IPS DF 19.7 (cell line): Measurements from ENCODE around the gene ADAP2.
"Not testable (repeated sequence)": the region's sequence is repeated elsewhere in the genome, so short reads cannot be mapped to it uniquely, and the experiment has no call there.

Source experiments
- DNase-seq: peaks from one replicate; pipeline ENCODE4 v3.0.0-alpha.2; 2013; ENCODE audit warnings: low read depth, low spot score

ADAP2 gene, protein sequence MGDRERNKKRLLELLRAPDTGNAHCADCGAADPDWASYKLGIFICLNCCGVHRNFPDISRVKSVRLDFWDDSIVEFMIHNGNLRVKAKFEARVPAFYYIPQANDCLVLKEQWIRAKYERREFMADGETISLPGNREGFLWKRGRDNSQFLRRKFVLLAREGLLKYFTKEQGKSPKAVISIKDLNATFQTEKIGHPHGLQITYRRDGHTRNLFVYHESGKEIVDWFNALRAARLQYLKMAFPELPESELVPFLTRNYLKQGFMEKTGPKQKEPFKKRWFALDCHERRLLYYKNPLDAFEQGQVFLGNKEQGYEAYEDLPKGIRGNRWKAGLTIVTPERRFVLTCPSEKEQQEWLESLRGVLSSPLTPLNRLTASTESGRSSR

GRCh38 chr17:30921544-30922196 lies at the start of gene ADAP2:
Gene ADAP2, plus strand, starts transcription at chr17:30921945. Its CDS starts 70 bp downstream, at chr17:30922015.
- no peak for DNase-seq

- no peak for DNase-seq
Measured at GRCh38 chr17:30886187-30886586, 35.6 kb upstream of the ADAP2 start.

GRCh38 chr17:30894236-30894635 lies 27.5 kb upstream of the ADAP2 start:
- no peak for DNase-seq

- no peak for DNase-seq
Measured at GRCh38 chr17:30897311-30897710, 24.4 kb upstream of the ADAP2 start.

- DNase-seq = no peak
Measured at GRCh38 chr17:30905742-30906100, 16.0 kb upstream of the ADAP2 start.

GRCh38 chr17:30906101-30906911 lies 15.4 kb upstream of the ADAP2 start, which contains the start of gene TEFM:
Gene TEFM, minus strand, starts transcription at chr17:30906238. Its CDS starts 40 bp downstream, at chr17:30906198.
- DNase-seq = peak; percentile 75

- DNase-seq = no peak
Measured at GRCh38 chr17:30908717-30909420, 12.9 kb upstream of the ADAP2 start.

GRCh38 chr17:30910151-30910550 lies 11.6 kb upstream of the ADAP2 start:
- DNase-seq = not testable (repeated sequence)

GRCh38 chr17:30913955-30914354 lies 7.8 kb upstream of the ADAP2 start:
- no peak for DNase-seq

DNA sequence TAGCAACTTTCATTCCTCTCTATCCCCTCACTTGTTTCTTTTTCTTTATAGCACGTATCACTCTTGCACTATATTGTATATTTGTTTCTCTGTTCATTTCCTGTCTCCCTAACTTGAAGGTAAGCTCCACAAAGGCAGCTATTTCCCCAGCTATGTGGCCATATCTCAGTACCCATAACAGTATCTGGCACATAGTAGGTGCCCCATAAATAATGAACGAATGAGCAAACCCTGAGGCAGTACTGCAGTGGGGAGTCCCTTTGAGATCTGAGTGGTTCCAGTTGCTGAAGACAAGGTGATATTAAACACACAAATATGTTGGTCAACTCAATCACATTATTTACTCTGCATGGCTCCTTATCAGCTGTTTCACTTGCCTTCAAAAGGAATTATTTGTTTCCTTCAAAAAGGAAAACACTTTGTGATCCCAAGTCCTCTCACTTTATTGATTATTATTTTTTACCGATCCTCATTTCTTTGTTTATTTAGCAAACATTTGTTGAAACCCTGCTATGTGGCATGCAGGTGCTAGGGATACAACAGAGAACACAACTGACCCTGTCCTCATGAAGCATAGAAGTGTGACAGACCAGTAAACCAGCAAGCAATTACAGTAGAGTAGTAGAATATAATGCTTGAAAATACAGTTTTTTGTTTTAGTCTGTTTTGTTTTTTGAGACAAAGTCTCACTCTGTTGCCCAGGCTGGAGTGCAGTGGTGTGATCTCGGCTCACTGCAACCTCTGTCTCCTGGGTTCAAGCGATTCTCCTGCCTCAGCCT lies 5.7 kb upstream of the ADAP2 start:
- DNase-seq = no peak

DNA sequence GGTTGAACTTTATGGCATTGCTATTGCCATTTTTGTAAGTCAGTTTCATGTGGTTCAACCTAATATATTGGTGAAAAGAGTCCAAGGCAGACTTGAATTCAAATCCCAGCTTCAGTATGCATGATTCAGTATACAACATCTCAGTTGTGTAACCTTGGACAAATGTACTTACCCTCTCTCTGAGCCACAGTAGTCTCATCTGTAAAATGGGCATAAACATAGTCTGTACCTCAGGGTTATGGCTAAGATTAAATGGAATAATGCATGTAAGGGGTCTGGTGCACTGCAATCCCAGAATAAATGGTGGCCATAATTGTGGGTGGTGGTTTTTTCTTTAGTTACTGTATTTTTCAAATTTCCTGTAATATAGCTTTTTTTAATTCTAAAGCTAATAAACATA lies 4.7 kb upstream of the ADAP2 start:
- no peak for DNase-seq

DNA sequence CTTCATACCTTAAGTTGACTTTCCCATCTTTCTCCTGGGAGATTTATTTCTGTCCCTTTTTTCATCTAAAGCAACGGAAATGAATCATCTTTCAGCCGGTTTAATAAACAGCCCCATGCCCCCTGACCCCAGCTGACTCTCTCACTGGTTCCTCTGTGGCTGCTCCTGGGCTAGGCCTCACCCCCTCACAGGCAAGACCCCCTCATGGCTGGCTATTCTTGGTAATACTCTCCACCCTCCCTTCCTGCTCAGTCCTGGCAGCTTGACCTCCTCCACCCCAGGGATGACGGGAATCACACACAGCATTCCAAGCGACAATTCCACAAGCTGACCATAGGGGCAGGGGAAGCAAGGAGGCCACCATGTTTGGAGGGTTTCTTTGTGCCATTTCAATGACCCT lies 1.5 kb upstream of the ADAP2 start:
- DNase-seq = no peak

- DNase-seq = no peak
Measured at GRCh38 chr17:30920683-30921543, 832 bp upstream of the ADAP2 start.

GRCh38 chr17:30922235-30923030 lies 688 bp downstream of the ADAP2 start:
- no peak for DNase-seq

DNA sequence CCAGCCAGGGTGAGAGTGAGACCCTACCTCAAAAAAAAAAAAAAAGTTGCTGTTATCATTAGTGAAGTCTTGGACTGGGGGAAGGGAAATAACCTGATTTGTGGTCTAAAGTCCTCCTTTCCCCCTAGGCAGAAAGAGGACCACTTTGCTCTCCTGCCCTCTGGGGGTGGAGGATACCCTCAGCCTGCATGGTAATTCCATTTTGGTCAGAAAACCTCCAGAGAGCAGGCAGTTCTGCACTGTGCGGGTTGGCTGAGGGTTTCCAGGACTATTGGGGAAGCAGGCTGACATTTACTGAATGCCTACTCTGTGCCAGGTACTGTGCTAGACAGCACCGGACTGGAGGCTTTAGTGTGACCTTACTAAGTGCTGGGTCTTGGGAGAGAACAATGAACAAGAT lies 2.6 kb downstream of the ADAP2 start:
- no peak for DNase-seq

GRCh38 chr17:30926516-30926915 lies 4.8 kb downstream of the ADAP2 start:
- no peak for DNase-seq

DNA sequence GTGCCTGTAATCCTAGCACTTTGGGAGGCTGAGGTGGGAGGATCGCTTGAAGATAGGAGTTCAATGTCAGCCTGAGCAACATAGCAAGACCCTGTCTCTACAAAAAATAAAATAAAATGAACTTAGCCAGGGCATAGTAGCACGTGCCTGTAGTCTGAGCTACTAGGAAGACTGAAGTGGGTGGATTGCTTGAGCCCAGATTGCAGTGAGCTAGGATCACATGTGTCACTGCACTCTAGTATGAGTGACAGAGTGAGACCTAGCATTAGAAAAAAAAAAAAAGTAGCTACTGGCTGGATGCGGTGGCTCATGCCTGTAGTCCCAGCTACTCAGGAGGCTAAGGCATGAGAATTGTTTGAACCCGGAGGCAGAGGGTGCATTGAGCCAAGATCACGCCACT lies 6.0 kb downstream of the ADAP2 start:
- DNase-seq = no peak

GRCh38 chr17:30928584-30928983 lies 6.8 kb downstream of the ADAP2 start:
- no peak for DNase-seq

DNA sequence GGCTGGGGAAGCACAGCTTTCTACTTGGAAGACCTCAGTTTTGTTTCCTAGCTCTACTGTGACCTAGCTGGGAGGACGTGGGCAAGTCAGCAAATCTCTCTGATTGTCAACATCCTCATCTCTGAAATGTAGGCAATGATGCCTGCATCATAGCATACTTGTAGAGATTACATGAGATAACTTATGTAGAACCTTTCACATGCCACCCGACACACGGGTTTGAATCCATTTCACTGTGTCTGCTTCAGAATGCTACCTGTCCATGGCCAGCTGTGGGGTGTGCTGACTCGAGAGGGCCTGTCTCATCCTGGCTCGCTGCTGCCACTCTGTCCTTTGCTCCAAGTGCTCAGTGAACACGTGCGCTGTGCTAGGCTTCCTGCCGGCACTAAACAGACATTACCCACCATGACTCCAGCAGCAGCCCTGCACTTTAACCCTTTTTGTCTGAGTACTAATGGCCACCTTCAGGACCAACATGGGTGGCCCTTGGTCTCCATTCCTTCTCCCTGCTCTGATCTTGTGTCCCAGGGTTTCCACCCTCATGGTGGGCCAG lies 7.4 kb downstream of the ADAP2 start:
- DNase-seq = no peak
